Left ventricle myocardium inferior (tissue), 1 donor: Measurements from ENCODE around the gene PKMYT1. TPM values are rescaled to one million over a fixed set of nuclear protein-coding genes. Genes with fewer than 3 reads are reported as not detected.

Source experiments
- DNase-seq: peaks from one replicate; pipeline ENCODE4 v3.0.0-alpha.2; 2020
- H3K27ac ChIP-seq: fragments of 200-600 bp; replicated peaks from 2 replicates; pipeline ENCODE4 v1.8.0; 2021
- H3K27me3 ChIP-seq: fragments of 200-600 bp; 2 replicates; pipeline ENCODE4 v1.8.0; 2021; ENCODE audit warnings: low read depth
- H3K36me3 ChIP-seq: fragments of 200-600 bp; 2 replicates; pipeline ENCODE4 v1.8.0; 2021
- H3K4me1 ChIP-seq: fragments of 200-600 bp; 2 replicates; pipeline ENCODE4 v1.8.0; 2021
- H3K4me3 ChIP-seq: fragments of 200-600 bp; 2 replicates; pipeline ENCODE4 v1.8.0; 2021; ENCODE audit warnings: mild to moderate bottlenecking, moderate library complexity
- H3K9me3 ChIP-seq: fragments of 200-600 bp; replicated peaks from 2 replicates; pipeline ENCODE4 v1.8.0; 2021
- intact Hi-C: fragments of 100-400 bp; cut with micrococcal nuclease; formaldehyde crosslinking; loops from one replicate; pipeline ENCODE4 v1.11.0; 2022
- long read RNA-seq: library from polyadenylated mRNA; unstranded; transcript quantifications from one replicate; pipeline ENCODE4 v2.0.0, GENCODE V29; 2021
- total RNA-seq: library from RNA; stranded (reverse); fragmentation: NEBNext Ultra II Directional; extraction: Animal tissue kit (Norgen Biotek cat#: 25700); gene quantifications from one replicate; pipeline ENCODE4 v1.2.1, GENCODE V29; 2021
- TF ChIP-seq, protein P1 (sequence below): fragments of 200-600 bp; IDR thresholded peaks from 2 replicates; pipeline ENCODE4 v1.8.0; 2021; ENCODE audit warnings: antibody characterized with exemption, mild to moderate bottlenecking, borderline replicate concordance
- donor health status: DM: no; HTN: yes; CAD: no; lungs with severe emphysema.

Gene PKMYT1
- total RNA-seq = 1.3 TPM
- long read RNA-seq, partial matches to known transcripts = 0 of 2 reads
- long read RNA-seq, other reads (novel, unspliced or antisense) = 0 of 2 reads

DNA sequence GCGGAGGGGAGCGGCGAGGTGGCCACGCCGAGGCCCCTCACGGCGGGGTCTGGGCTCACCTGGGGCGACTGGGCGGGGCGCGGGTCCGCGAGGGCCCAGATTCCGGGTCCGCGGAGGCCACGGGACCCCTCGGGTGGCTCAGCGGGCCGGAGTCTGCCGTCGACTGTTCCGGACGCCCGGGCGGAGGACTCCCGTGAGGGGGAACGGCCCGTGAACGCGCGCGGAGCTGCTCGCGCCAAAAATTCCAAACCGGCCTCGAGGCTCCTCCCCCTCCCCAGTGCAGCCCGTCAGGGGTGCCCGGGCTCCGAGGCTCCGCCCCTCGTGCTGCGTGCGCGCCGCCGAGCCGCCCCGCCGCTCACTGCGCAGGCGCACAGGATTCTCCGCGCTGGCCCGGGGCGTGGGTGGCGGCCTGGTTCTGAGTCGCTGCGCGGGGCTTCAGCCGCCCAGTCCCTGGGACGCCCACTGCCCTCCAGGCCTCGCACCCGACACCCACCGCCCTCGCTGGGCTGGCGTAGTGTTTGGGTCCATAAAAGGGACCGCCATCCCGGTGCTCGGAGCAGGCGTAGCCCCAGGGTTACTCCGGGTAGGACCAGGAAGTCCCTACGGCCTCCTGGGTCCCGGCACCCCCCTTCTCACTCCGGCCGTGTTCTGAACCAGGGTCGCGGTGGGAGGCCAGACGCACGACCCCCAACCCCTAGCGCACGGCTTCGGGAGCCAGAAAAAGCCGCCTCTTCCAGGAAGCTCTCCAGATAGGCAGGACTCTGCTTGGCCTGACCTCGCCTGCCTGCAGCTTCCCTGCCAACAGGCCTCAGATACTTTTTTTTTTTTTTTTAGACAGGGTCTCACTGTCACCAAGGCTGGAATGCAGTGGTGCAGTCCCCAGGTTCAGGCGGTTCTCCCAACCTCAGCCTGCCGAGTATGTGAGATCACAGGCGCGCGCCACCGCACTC, at the start of gene PKMYT1:
Gene PKMYT1, minus strand, starts transcription at position 220 of the 950 bp plus-strand sequence. CDS start 789 bp downstream, outside the sequence.
- peak within 1 kb of the TSS; percentile 74 for H3K4me3 ChIP-seq
- peaks cover 41% of the 10 kb centered on the region for H3K4me1 ChIP-seq
- TF ChIP-seq, protein P1, sequence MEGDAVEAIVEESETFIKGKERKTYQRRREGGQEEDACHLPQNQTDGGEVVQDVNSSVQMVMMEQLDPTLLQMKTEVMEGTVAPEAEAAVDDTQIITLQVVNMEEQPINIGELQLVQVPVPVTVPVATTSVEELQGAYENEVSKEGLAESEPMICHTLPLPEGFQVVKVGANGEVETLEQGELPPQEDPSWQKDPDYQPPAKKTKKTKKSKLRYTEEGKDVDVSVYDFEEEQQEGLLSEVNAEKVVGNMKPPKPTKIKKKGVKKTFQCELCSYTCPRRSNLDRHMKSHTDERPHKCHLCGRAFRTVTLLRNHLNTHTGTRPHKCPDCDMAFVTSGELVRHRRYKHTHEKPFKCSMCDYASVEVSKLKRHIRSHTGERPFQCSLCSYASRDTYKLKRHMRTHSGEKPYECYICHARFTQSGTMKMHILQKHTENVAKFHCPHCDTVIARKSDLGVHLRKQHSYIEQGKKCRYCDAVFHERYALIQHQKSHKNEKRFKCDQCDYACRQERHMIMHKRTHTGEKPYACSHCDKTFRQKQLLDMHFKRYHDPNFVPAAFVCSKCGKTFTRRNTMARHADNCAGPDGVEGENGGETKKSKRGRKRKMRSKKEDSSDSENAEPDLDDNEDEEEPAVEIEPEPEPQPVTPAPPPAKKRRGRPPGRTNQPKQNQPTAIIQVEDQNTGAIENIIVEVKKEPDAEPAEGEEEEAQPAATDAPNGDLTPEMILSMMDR = no peak
- H3K27me3 ChIP-seq = peaks cover 35% of the 10 kb centered on the region
- H3K36me3 ChIP-seq = no peaks in the 10 kb centered on the region
- H3K9me3 ChIP-seq = no peaks in the 10 kb centered on the region
- peak within 1 kb of the TSS; percentile 80 for H3K27ac ChIP-seq
- DNase-seq = peak; percentile 91
- intact Hi-C loops = no loop called here

DNA sequence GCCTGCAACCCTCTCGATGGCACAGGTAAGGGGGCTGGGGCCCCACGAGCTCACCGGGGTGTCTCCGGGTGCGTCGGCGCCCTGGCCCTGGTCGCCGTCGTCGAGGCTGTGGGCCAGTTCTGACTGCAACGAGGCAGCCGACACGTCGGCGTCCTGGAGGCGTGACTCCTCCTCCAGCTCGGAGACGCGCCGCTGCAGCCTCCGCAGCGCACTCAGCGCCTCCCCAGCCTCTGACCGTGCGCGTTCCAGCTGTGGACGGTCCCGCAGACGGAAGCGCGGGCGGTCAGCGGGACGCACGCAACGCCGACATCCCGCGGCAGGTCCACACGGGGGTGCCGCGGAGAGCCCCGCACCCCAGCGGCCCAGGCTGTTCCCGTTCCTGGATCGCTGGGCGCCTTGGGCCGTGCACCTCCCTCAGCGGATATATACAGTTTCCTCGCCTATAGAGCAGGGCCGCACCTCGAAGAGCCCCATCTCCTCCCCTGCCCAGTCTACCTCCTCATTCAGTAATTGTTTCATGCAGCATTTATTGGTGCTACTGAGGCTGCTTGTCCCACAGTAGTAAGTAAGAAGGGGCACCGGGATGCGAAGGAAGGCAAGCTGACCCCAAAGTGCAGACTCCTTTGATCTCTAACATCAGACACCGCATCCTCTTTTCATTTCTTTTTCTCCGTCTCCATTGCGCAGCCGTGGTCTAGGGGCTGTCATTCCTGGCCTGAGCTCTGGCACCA, 49.4 kb upstream of the PKMYT1 start:
- intact Hi-C loops = no loop called here
- H3K27me3 ChIP-seq = peaks cover 58% of the 10 kb centered on the region
- H3K9me3 ChIP-seq = no peaks in the 10 kb centered on the region
- H3K4me3 ChIP-seq = peak overlapping the region; percentile 43
- DNase-seq = no peak
- H3K4me1 ChIP-seq = peaks cover 25% of the 10 kb centered on the region
- TF ChIP-seq, protein P1 = no peak
- no peak overlapping the region for H3K27ac ChIP-seq
- peaks cover 18% of the 10 kb centered on the region for H3K36me3 ChIP-seq

DNA sequence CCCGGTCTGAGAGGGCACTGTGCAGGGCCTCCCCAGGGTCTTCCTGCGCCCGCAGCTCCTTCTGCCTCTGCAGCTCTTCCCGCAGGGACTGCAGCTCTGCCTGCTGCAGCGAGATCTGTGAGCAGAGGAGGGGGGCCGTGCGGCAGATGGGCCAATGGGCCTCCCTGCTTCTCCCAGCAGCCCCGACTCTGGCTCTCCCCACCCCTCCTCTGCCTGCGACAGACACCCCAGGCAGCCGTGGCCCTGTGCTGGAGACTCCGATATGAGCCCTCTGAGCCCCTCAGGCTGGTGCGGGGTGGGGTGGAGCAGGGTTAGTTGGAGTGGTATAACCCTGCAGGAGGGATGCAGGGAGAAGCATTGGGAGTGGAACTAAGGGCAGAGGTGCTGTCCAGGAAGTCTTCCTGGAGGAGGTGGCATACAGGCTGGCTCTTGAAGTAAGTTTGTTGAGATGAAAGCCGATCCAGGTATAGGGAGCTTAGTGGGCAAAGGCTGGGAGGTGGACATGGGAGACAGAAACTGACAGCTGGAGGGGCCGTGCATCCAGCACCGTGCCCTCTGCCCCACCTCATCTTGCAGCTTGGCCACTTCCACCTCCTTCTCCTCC, 48.6 kb upstream of the PKMYT1 start:
- Histone ChIP-seq H3K36me3 (peaks cover 18% of the 10 kb centered on the region), H3K27me3 (peaks cover 49% of the 10 kb centered on the region), H3K4me1 (peaks cover 32% of the 10 kb centered on the region), H3K9me3 (no peaks in the 10 kb centered on the region), H3K27ac (no peak overlapping the region), H3K4me3 (peak overlapping the region; percentile 41)
- TF ChIP-seq, protein P1 = no peak
- intact Hi-C loops = no loop called here
- DNase-seq = no peak

GRCh38 chr16:3027983-3028715, 47.9 kb upstream of the PKMYT1 start:
- H3K4me3 ChIP-seq = peak overlapping the region; percentile 41
- peaks cover 43% of the 10 kb centered on the region for H3K27me3 ChIP-seq
- peaks cover 18% of the 10 kb centered on the region for H3K36me3 ChIP-seq
- peaks cover 39% of the 10 kb centered on the region for H3K4me1 ChIP-seq
- DNase-seq = peak; percentile 78
- TF ChIP-seq, protein P1 = peak; percentile 75
- H3K27ac ChIP-seq = no peak overlapping the region
- intact Hi-C loops = no loop called here
- H3K9me3 ChIP-seq = no peaks in the 10 kb centered on the region

DNA sequence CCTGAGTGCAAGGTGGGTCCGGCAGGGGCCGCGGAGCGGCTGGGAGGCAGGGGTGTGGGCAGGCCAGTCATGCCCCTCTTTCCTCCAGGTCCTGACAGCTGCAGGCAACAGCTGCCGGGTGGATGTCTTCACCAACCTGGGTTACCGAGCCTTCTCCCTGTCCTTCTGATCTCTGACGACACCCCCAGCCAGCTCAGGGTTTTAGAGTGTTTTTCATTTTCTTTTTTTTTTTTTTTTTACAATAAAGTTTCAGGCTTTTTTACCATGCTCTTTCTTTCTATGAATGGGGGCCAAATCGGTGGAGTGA, 47.2 kb upstream of the PKMYT1 start:
- Histone ChIP-seq H3K27ac (no peak overlapping the region), H3K4me3 (no peak overlapping the region), H3K4me1 (peaks cover 46% of the 10 kb centered on the region), H3K36me3 (peaks cover 18% of the 10 kb centered on the region), H3K27me3 (peaks cover 36% of the 10 kb centered on the region), H3K9me3 (no peaks in the 10 kb centered on the region)
- TF ChIP-seq, protein P1 = no peak
- no peak for DNase-seq
- intact Hi-C loops = no loop called here
